Measurements from ENCODE around the gene RAD51AP2. TPM values are rescaled to one million over a fixed set of nuclear protein-coding genes. Genes with fewer than 3 reads are reported as not detected.

The RAD51AP2 gene
- 0.11 TPM in 1 of 2 replicates, not detected in the other for total RNA-seq

GRCh38 chr2:17518212-17519154 is at the start of gene RAD51AP2:
Gene RAD51AP2 (minus strand): TSS chr2:17518440. CDS start chr2:17518415, 25 bp downstream.

GRCh38 chr2:17540093-17540812 is 22.0 kb upstream of the RAD51AP2 start, which contains the start of gene VSNL1:
Gene VSNL1 (plus strand): TSS chr2:17540696. CDS start chr2:17592075, 51,379 bp downstream.

Other genes starting within 250 kb of the RAD51AP2 start
- gene VSNL1, start 22.3 kb upstream of the RAD51AP2 start, total RNA-seq: 0.77 and 0.87 TPM in 2 replicates
- gene SMC6, start 235.4 kb upstream of the RAD51AP2 start, total RNA-seq: 27.2 and 36.1 TPM in 2 replicates
- gene GEN1, start 235.7 kb upstream of the RAD51AP2 start, total RNA-seq: 8.1 and 29.0 TPM in 2 replicates